Measurements from ENCODE around the gene ATG14.
"Not testable (repeated sequence)": the region's sequence is repeated elsewhere in the genome, so short reads cannot be mapped to it uniquely, and the experiment has no call there.

ATG14 gene

DNA sequence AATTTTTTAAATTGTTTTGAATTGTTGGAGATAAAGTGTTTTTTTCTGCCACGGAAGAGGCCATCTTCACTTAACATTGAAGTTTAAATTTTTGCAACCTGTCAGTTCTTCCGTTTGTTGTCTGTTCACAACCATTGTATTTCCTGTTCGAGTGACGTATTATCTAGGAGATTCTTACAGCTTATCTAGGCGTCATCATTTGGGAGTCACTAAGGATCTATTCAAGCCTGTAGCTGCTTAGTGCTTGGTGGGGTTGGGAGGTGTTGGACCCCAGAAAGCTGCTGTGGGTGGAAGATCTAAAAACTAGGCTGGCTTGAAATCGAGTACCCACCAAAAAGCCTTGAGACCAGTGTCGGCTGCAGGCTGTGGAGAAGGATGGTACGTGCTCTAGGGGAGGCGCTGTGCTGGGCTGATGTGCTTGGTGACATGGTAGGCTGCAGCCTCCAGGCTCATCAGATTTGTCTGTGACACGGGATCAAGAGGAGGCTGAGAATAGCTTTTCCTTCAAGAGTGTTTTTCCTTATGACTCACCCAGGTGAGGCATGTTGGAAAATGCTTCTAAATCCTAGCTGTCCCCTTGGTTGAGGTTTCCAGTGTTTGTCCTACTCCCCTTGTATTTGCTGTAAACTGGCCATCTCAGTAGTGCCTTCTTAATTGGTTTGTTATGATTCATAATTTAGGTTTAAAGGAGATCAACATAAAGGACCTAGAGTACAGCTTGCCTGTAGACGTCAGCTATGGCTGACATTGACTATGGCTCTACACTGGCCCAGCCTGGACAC is 57.8 kb downstream of the ATG14 start:
- Mint-ChIP-seq H3K36me3 (peaks cover 8% of the 10 kb centered on the region), H3K4me3 (peak overlapping the region; percentile 66), H3K9me3 (no peaks in the 10 kb centered on the region), H3K27me3 (no peaks in the 10 kb centered on the region), H3K4me1 (peaks cover 42% of the 10 kb centered on the region), H3K27ac (peak overlapping the region; percentile 96)

DNA sequence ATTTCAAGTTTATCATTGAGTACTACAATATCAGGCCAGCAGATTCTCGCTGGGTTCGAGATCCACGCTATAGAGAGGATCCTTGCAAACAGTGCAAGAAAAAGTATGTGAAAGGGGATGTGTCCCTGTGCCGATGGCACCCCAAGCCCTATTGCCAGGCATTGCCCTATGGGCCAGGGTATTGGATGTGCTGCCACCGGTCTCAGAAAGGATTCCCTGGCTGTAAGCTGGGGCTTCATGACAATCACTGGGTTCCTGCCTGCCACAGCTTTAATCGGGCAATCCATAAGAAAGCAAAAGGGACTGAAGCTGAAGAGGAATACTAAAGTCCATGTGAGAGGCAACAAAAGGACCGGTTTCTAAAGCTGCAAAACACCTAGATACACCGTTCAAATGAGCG is 59.4 kb downstream of the ATG14 start:
- Mint-ChIP-seq H3K4me1 (peaks cover 58% of the 10 kb centered on the region), H3K9me3 (no peaks in the 10 kb centered on the region), H3K27ac (peak overlapping the region; percentile 23), H3K36me3 (peaks cover 11% of the 10 kb centered on the region), H3K27me3 (no peaks in the 10 kb centered on the region), H3K4me3 (no peak overlapping the region)

DNA sequence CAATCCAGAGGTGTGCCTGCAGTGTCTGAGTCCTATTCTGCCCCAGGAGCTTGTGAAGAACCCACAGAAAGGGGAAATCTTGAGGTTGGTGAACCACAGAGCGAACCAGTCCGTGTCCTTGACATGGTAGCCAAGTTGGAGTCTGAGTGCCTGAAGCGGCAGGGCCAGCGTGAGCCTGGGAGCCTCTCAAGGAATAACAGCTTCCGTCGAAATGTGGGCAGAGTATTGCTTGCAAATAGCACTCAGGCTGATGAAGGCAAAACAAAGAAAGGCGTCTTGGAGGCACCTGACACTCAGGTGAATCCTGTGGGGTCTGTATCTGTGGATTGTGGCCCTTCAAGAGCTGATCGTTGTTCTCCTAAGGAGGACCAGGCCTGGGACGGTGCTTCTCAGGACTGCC is 60.5 kb downstream of the ATG14 start:
- no peaks in the 10 kb centered on the region for H3K27me3 Mint-ChIP-seq
- H3K4me1 Mint-ChIP-seq: peaks cover 66% of the 10 kb centered on the region
- peaks cover 10% of the 10 kb centered on the region for H3K36me3 Mint-ChIP-seq
- H3K9me3 Mint-ChIP-seq: no peaks in the 10 kb centered on the region
- peak overlapping the region; percentile 59 for H3K27ac Mint-ChIP-seq
- H3K4me3 Mint-ChIP-seq: no peak overlapping the region

DNA sequence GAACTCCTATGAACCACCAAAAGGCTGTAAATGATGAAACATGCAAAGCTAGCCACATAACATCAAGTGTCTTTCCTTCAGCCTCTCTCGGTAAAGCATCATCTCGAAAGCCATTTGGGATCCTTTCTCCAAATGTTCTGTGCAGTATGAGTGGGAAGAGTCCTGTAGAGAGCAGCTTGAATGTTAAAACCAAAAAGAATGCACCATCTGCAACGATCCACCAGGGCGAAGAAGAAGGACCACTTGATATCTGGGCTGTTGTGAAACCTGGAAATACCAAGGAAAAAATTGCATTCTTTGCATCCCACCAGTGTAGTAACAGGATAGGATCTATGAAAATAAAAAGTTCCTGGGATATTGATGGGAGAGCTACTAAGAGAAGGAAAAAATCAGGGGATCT is 61.2 kb downstream of the ATG14 start:
- H3K36me3 Mint-ChIP-seq: peaks cover 10% of the 10 kb centered on the region
- peaks cover 70% of the 10 kb centered on the region for H3K4me1 Mint-ChIP-seq
- H3K4me3 Mint-ChIP-seq: no peak overlapping the region
- peak overlapping the region; percentile 30 for H3K27ac Mint-ChIP-seq
- H3K9me3 Mint-ChIP-seq: no peaks in the 10 kb centered on the region
- H3K27me3 Mint-ChIP-seq: no peaks in the 10 kb centered on the region

DNA sequence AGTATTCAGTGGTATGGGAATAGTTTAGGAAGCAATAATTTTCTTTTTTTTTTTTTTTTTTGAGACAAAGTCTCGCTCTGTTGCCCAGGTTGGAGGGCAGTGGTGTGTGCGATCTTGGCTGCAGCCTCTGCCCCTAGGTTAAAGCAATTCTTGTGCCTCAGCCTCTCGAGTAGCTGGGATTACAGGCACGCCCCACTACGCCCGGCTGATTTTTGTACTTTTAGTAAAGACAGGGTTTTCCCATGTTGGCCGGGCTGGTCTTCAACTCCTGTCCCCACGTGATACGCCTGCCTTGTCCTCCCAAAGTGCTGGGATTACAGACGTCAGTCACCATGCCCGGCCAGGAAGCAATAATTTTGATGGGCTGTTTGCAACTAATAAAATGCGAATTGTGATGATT is 62.1 kb downstream of the ATG14 start:
- Mint-ChIP-seq H3K4me1 (peaks cover 71% of the 10 kb centered on the region), H3K9me3 (no peaks in the 10 kb centered on the region), H3K4me3 (no peak overlapping the region), H3K36me3 (peaks cover 14% of the 10 kb centered on the region), H3K27me3 (no peaks in the 10 kb centered on the region), H3K27ac (no peak overlapping the region)

DNA sequence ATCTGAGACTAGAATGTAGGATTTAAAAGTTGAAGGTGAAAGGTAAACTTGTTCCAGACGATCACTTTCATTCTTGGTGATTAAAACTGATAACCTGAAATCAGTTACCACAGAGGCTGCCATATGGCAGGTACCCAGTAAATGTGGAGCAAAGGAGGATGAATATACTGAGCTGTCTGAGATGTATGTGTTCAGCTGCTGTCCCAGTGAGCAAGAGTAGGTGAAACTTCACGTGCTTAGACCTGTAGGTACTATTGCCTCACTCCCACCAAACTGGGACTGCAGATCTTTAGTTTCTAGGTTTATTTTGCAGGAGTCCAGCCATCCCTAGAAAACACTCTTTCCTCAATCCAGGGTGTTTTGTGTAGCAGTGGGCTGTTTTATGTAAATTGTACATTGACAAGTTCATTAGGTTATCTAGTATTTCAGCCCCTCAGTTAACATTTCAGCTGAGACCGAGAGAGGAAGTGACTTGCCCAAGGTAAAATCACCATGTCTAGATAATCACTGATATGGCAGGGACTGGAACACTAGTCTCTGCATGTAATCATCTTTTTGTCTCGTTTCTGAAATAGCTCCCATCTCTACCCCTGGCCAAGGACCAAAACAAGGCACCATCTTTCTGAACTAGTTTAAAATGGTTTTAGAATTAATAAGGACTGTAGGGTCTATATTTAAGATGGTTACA is 62.7 kb downstream of the ATG14 start:
- Mint-ChIP-seq H3K36me3 (peaks cover 14% of the 10 kb centered on the region), H3K27ac (peak overlapping the region; percentile 33), H3K27me3 (no peaks in the 10 kb centered on the region), H3K9me3 (no peaks in the 10 kb centered on the region), H3K4me1 (peaks cover 71% of the 10 kb centered on the region), H3K4me3 (no peak overlapping the region)

DNA sequence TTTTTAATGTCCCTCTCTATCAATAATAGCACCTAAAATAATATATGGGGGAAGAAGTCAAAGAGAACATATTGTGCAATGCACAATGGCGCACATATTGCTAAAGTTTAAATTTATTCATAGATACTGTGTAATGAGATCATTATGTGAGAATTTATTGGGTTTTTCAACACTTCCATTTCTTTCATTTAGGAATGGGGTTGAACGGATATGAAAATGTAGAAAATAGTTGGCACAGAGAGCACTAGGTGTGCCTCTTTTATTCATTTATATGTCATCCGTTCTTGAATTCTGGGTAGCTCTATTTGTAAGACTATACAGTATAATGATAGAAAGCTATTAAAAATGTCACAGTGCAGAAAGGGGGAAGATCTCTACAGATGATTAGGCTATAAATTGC is 63.9 kb downstream of the ATG14 start:
- peak overlapping the region; percentile 51 for H3K27ac Mint-ChIP-seq
- H3K4me1 Mint-ChIP-seq: peaks cover 73% of the 10 kb centered on the region

DNA sequence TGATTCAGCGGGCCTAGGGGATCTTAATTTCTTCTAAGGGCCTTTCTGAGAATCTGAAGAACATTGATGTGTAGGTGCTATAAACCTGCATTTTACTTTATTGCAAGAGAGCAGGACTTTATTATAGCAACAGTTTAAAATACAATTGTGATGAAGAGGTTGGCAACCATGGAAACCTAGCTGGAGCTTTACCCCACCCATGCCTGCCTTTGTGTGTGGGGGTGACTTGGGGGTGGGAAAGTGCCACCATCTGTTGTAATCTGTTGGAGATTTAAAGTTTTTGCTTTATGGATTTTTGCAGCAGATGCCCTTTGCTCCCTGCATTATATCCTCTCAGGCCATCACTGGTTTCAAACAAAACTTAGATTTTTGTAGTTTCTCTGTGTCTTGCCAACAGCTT is 64.6 kb downstream of the ATG14 start:
- H3K4me1 Mint-ChIP-seq: peaks cover 76% of the 10 kb centered on the region

More for the DNA sequence above, 63.9 kb downstream of the ATG14 start:
- H3K36me3 Mint-ChIP-seq: peaks cover 14% of the 10 kb centered on the region
- H3K9me3 Mint-ChIP-seq: no peaks in the 10 kb centered on the region
- no peaks in the 10 kb centered on the region for H3K27me3 Mint-ChIP-seq
- no peak overlapping the region for H3K4me3 Mint-ChIP-seq

DNA sequence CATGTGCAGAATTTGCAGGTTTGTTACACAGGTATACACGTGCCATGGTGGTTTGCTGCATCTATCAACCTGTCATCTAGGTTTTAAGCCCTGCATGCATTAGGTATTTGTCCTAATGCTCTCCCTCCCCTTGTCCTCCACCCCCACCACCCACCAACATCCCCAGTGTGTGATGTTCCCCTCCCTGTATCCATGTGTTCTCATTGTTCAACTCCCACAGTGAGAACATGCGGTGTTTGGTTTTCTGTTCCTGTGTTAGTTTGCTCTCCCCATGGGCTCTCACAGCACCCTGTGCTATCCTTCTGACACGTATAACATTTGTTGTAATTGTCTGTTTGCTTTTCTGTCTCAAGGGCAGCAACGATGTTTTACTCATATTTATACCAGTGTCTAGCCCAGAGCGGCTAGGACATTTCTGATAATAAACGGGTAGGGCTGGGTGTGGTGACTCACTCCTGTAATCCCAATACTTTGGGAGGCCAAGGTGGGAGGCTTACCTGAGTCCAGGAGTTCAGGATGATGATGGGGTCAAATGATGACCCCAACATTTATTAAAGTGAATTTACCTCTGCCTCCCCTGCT is 67.0 kb downstream of the ATG14 start:
- H3K36me3 Mint-ChIP-seq, H3K27me3 Mint-ChIP-seq, H3K9me3 Mint-ChIP-seq, H3K4me3 Mint-ChIP-seq: not testable (repeated sequence)
- H3K4me1 Mint-ChIP-seq: peaks cover 91% of the 10 kb centered on the region
- peak overlapping the region; percentile 24 for H3K27ac Mint-ChIP-seq

More for the DNA sequence above, 64.6 kb downstream of the ATG14 start:
- Mint-ChIP-seq H3K4me3 (no peak overlapping the region), H3K27ac (no peak overlapping the region), H3K27me3 (no peaks in the 10 kb centered on the region), H3K36me3 (peaks cover 14% of the 10 kb centered on the region), H3K9me3 (no peaks in the 10 kb centered on the region)

DNA sequence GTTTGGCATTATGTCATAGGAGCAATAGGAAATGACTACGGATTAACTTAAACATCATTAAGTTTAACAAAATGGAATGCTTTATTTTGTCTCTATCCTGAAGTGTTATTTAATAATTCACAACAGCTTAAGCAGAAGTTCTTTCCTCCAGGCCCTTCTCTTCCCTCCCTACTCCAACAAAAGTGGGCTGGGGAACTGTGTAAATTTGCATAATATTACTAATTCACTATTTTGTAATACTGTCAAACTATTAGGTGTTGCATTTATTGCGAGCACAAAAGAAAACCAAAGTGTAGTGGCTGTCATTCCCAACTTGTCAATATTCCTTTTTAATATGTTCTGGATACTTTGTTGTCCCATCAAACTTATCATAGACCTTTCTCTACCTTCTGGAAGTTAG is 69.8 kb downstream of the ATG14 start:
- Mint-ChIP-seq H3K4me1 (peaks cover 90% of the 10 kb centered on the region), H3K27ac (no peak overlapping the region), H3K9me3 (no peaks in the 10 kb centered on the region), H3K27me3 (no peaks in the 10 kb centered on the region), H3K36me3 (peaks cover 8% of the 10 kb centered on the region), H3K4me3 (no peak overlapping the region)

DNA sequence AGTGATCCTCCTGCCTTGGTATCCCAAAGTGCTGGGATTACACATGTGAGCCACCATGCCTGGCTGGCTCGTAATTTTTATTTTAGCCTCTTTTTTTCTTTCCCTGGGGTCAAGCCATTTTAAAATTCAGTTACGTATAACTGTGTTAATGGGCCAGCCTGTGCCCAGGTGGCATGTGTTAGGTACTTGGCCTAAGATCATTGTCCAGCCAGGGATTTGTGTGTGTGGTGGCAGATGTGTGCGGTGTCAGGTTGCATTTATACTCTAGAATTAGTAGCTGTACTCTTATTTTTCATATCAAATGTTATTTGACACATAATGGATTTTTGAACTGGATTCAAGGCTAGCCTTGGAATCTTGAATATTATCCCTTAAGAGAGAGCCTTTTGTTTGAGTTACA is 71.1 kb downstream of the ATG14 start:
- Mint-ChIP-seq H3K36me3 (peaks cover 6% of the 10 kb centered on the region), H3K9me3 (no peaks in the 10 kb centered on the region), H3K4me3 (peak overlapping the region; percentile 30)

DNA sequence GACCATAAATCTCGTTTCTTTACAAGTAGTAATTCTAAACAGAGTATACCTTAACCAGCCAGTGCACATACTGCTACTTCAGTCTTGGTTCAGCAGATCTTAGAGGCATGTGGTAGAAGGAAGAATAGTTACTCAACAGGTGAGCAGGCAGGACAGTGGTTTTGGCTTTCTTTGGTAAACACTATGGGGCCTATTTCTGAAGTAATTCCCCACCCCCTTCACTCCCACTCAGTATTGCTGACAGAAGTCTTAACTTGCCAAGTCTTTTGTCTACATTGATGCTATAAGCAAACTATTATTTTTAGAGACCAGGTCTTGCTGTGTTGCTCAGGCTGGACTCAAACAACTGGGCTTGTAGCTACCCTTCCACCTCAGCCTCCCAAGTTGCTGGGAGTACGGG is 71.9 kb downstream of the ATG14 start:
- H3K4me3 Mint-ChIP-seq: peak overlapping the region; percentile 43
- H3K4me1 Mint-ChIP-seq: peaks cover 87% of the 10 kb centered on the region
- H3K27me3 Mint-ChIP-seq: no peaks in the 10 kb centered on the region
- no peaks in the 10 kb centered on the region for H3K9me3 Mint-ChIP-seq
- peaks cover 2% of the 10 kb centered on the region for H3K36me3 Mint-ChIP-seq
- peak overlapping the region; percentile 14 for H3K27ac Mint-ChIP-seq

More for the DNA sequence above, 71.1 kb downstream of the ATG14 start:
- no peaks in the 10 kb centered on the region for H3K27me3 Mint-ChIP-seq
- H3K27ac Mint-ChIP-seq: no peak overlapping the region
- H3K4me1 Mint-ChIP-seq: peaks cover 87% of the 10 kb centered on the region

DNA sequence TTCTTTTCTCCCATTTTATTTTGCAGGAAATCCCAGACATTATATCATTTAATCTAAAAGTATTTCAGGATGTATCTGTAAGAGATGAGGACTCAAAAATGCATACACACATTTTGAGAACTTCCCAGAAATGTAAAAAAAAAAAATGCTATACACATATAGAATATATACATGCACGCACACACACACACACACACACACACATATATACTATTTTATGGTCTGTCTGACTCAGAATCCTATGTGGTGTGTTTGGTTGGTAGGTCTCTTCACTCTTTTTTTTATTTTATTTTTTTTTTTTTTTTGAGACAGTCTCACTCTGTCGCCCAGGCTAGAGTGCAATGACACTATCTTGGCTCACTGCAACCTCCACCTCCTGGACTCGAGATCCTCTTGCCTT is 74.9 kb downstream of the ATG14 start:
- Mint-ChIP-seq H3K4me1 (peaks cover 92% of the 10 kb centered on the region), H3K27me3 (no peaks in the 10 kb centered on the region), H3K9me3 (no peaks in the 10 kb centered on the region), H3K36me3 (peaks cover 4% of the 10 kb centered on the region), H3K4me3 (no peak overlapping the region), H3K27ac (peak overlapping the region; percentile 87)

DNA sequence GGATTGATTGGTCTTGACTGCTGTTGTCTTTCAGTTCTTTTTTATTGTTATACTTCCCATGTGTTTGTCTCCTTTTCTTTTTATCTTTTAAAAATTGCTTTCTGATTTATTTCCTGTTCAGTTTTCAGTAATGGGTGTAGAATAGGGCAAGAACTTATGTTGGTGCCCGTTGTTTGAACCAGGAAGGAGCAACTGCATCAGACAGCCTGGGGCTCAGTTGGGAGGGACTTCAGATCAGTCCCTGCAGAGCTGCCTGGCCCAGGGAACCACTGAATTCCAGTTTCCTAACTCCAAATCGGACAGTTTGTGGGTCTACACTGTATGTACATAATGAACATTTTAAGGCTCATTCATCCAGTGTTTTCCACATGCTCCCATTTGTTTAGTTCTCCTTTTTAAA is 75.5 kb downstream of the ATG14 start:
- no peaks in the 10 kb centered on the region for H3K9me3 Mint-ChIP-seq
- H3K4me3 Mint-ChIP-seq: peak overlapping the region; percentile 47
- H3K4me1 Mint-ChIP-seq: peaks cover 88% of the 10 kb centered on the region
- peak overlapping the region; percentile 87 for H3K27ac Mint-ChIP-seq
- no peaks in the 10 kb centered on the region for H3K27me3 Mint-ChIP-seq
- peaks cover 4% of the 10 kb centered on the region for H3K36me3 Mint-ChIP-seq

DNA sequence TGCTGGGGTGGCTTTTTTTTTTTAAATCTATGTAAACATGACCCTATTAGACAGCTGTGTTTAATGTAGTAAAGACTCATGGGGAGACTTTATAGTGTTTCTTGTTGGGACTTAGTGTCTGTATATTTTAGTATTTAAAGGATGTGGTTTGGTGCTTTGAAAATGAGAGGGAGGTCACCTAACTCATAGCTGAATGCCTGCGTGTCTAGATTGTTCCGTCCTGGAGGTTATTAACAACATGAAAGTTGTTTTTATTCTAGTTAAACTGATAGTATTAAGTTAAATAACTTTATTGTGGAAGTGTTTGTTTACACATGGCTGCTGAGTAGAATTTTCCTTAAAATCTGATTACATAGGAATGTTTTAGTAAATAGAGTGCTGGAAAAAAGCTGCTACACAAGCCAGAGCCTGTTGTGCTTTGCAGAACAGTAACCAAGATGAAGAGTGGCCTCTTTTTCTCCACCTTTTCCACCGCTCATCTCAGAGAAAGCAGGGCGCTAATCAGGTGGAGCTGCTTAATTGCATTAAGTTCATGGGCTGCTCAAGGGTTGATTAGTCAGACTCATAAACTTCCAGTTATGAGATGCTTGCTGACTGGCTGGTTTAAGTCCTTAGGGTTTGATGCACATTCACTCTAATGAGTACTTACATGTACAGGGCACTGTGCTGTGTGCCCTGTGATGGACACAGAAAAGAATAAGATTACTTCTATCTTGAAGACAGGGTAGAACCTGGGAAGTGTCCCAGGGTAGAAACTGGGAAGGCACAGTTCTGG is 77.7 kb downstream of the ATG14 start:
- H3K9me3 Mint-ChIP-seq: no peaks in the 10 kb centered on the region
- H3K27me3 Mint-ChIP-seq: no peaks in the 10 kb centered on the region
- H3K4me3 Mint-ChIP-seq: peak overlapping the region; percentile 86
- peaks cover 88% of the 10 kb centered on the region for H3K4me1 Mint-ChIP-seq
- peak overlapping the region; percentile 96 for H3K27ac Mint-ChIP-seq
- peaks cover 5% of the 10 kb centered on the region for H3K36me3 Mint-ChIP-seq

Data from activated naive CD4-positive, alpha-beta T cell treated with anti-CD3 and anti-CD28 coated beads, Interleukin-2, amount 50 U/mL, for 24 hours (primary cell).